H9 (cell line): Measurements from ENCODE around the gene EFTUD2. TPM values are rescaled to one million over a fixed set of nuclear protein-coding genes. Genes with fewer than 3 reads are reported as not detected.

Experiments used
- DNase-seq: peaks from one replicate; pipeline ENCODE4 v3.0.0-alpha.2; 2017
- H2AFZ ChIP-seq: one replicate; pipeline ENCODE4 v1.6.1; 2013; ENCODE audit warnings: mild to moderate bottlenecking, low read length, control low read depth, moderate library complexity
- H2AK5ac ChIP-seq: 2 replicates; pipeline ENCODE4 v1.6.1; 2013; ENCODE audit warnings: low read length, control low read depth, mixed read lengths; ENCODE audit not compliant: insufficient read length
- H2BK120ac ChIP-seq: one replicate; pipeline ENCODE4 v1.6.1; 2013; ENCODE audit warnings: low read depth, mild to moderate bottlenecking, low read length, control low read depth, inconsistent platforms; ENCODE audit not compliant: poor library complexity, severe bottlenecking
- H2BK12ac ChIP-seq: 2 replicates; pipeline ENCODE4 v1.6.1; 2013; ENCODE audit warnings: low read length, control low read depth, mixed read lengths, low read depth; ENCODE audit not compliant: insufficient read length
- H2BK15ac ChIP-seq: 2 replicates; pipeline ENCODE4 v1.6.1; 2013; ENCODE audit warnings: low read depth, low read length, control low read depth
- H2BK20ac ChIP-seq: one replicate; pipeline ENCODE4 v1.6.1; 2013; ENCODE audit warnings: low read depth, mild to moderate bottlenecking, low read length, control low read depth, inconsistent platforms; ENCODE audit not compliant: poor library complexity, severe bottlenecking
- H2BK5ac ChIP-seq: 2 replicates; pipeline ENCODE4 v1.6.1; 2013; ENCODE audit warnings: low read length, control low read depth, mixed read lengths; ENCODE audit not compliant: insufficient read length
- H3K14ac ChIP-seq: 2 replicates; pipeline ENCODE4 v1.6.1; 2013; ENCODE audit warnings: low read length, control low read depth; ENCODE audit not compliant: insufficient read depth
- H3K18ac ChIP-seq: 2 replicates; pipeline ENCODE4 v1.6.1; 2013; ENCODE audit warnings: low read depth, mild to moderate bottlenecking, mixed read lengths, low read length, control low read depth; ENCODE audit not compliant: insufficient read length
- H3K23ac ChIP-seq: 2 replicates; pipeline ENCODE4 v1.6.1; 2013; ENCODE audit warnings: low read length, control low read depth, mixed read lengths, low read depth; ENCODE audit not compliant: insufficient read length
- H3K23me2 ChIP-seq: 2 replicates; pipeline ENCODE4 v1.6.1; 2013; ENCODE audit warnings: low read depth, mild to moderate bottlenecking, mixed read lengths, low read length, control low read depth; ENCODE audit not compliant: insufficient read length, poor library complexity, severe bottlenecking
- H3K27ac ChIP-seq: 2 replicates; pipeline ENCODE4 v1.5.1; 2013; ENCODE audit warnings: low read length, control low read depth, mixed read lengths, low read depth; ENCODE audit not compliant: insufficient read length
- H3K27me3 ChIP-seq: 2 replicates; pipeline ENCODE4 v1.6.1; 2013; ENCODE audit warnings: low read length, control low read depth, inconsistent platforms; ENCODE audit not compliant: insufficient read depth
- H3K4ac ChIP-seq: 2 replicates; pipeline ENCODE4 v1.6.1; 2013; ENCODE audit warnings: low read depth, mild to moderate bottlenecking, control low read depth, inconsistent platforms, low read length, moderate library complexity
- H3K4me1 ChIP-seq: 2 replicates; pipeline ENCODE4 v1.6.1; 2013; ENCODE audit warnings: low read length, control low read depth, inconsistent platforms; ENCODE audit not compliant: insufficient read depth
- H3K4me2 ChIP-seq: 2 replicates; pipeline ENCODE4 v1.6.1; 2013; ENCODE audit warnings: low read length, control low read depth, mixed read lengths; ENCODE audit not compliant: insufficient read length, insufficient read depth
- H3K56ac ChIP-seq: 2 replicates; pipeline ENCODE4 v1.6.1; 2013; ENCODE audit warnings: low read depth, mild to moderate bottlenecking, mixed read lengths, low read length, control low read depth; ENCODE audit not compliant: insufficient read length
- H3K79me1 ChIP-seq: 2 replicates; pipeline ENCODE4 v1.6.1; 2013; ENCODE audit warnings: low read depth, mild to moderate bottlenecking, moderate library complexity, low read length, control low read depth, inconsistent platforms; ENCODE audit not compliant: insufficient read depth, poor library complexity, severe bottlenecking
- H3K79me2 ChIP-seq: 2 replicates; pipeline ENCODE4 v1.6.1; 2013; ENCODE audit warnings: low read length, control low read depth, inconsistent platforms; ENCODE audit not compliant: insufficient read depth
- H3K9ac ChIP-seq: 2 replicates; pipeline ENCODE4 v1.6.1; 2013; ENCODE audit warnings: low read length, control low read depth, mixed read lengths; ENCODE audit not compliant: insufficient read length; ENCODE audit errors: extremely low read depth
- H3K9me3 ChIP-seq: one replicate; pipeline ENCODE4 v1.6.1; 2013; ENCODE audit warnings: low read depth, low read length, inconsistent platforms; ENCODE audit not compliant: control insufficient read depth
- H3T11ph ChIP-seq: one replicate; pipeline ENCODE4 v1.6.1; 2013; ENCODE audit warnings: mild to moderate bottlenecking, low read length, control low read depth, inconsistent platforms
- H4K20me1 ChIP-seq: one replicate; pipeline ENCODE4 v1.6.1; 2013; ENCODE audit not compliant: control insufficient read depth, insufficient read length, insufficient read depth
- H4K5ac ChIP-seq: 2 replicates; pipeline ENCODE4 v1.6.1; 2013; ENCODE audit warnings: low read depth, mild to moderate bottlenecking, mixed read lengths, low read length, control low read depth; ENCODE audit not compliant: insufficient read length
- H4K8ac ChIP-seq: replicated peaks from 2 replicates; pipeline ENCODE4 v1.6.1; 2013; ENCODE audit warnings: low read length, control low read depth, mixed read lengths, low read depth; ENCODE audit not compliant: insufficient read length
- H4K91ac ChIP-seq: 2 replicates; pipeline ENCODE4 v1.6.1; 2013; ENCODE audit warnings: low read depth, mild to moderate bottlenecking, moderate library complexity, mixed read lengths, low read length, control low read depth; ENCODE audit not compliant: insufficient read length
- H3K27ac Mint-ChIP-seq, 3 experiments: 2 replicates in 2 of 3; 3 replicates in 1 of 3; pipeline ENCODE4 v1.8.0; 2020 to 2021; ENCODE audit warnings: mixed read lengths in 3 of 3, mild to moderate bottlenecking in 1 of 3, moderate library complexity in 1 of 3
- H3K27me3 Mint-ChIP-seq: 2 replicates; pipeline ENCODE4 v1.8.0; 2021; ENCODE audit warnings: low read depth, mild to moderate bottlenecking, moderate library complexity, mixed read lengths
- H3K36me3 Mint-ChIP-seq, 3 experiments: 2 replicates in 2 of 3; 3 replicates in 1 of 3; pipeline ENCODE4 v1.8.0; 2020 to 2021; ENCODE audit warnings: low read depth in 3 of 3, mixed read lengths in 3 of 3; ENCODE audit not compliant: insufficient read depth in 1 of 3
- H3K4me1 Mint-ChIP-seq, 2 experiments: 2 replicates each; pipeline ENCODE4 v1.8.0; 2020; ENCODE audit warnings: mixed read lengths in 2 of 2
- H3K4me3 Mint-ChIP-seq, 2 experiments: 2 replicates in 1 of 2; 3 replicates in 1 of 2; pipeline ENCODE4 v1.8.0; 2020 to 2021; ENCODE audit warnings: mild to moderate bottlenecking in 2 of 2, mixed read lengths in 2 of 2, moderate library complexity in 1 of 2
- H3K9me3 Mint-ChIP-seq, 2 experiments: 2 replicates in 1 of 2; 3 replicates in 1 of 2; pipeline ENCODE4 v1.8.0; 2020; ENCODE audit warnings: mild to moderate bottlenecking in 2 of 2, mixed read lengths in 2 of 2, moderate library complexity in 1 of 2
- CTCF ChIP-seq: fragments of 200-600 bp; sonication (generic); conservative IDR thresholded peaks from 3 replicates; pipeline ENCODE4 v1.8.0; 2021; ENCODE audit warnings: antibody characterized with exemption, mild to moderate bottlenecking
- WGBS: extraction: QIAGEN DNeasy Blood & Tissue Kit; methylation state at CpG from one replicate; pipeline ENCODE4 v1.1.7; 2013; ENCODE audit warnings: missing lambda C conversion rate, low lambda C conversion rate, mixed read lengths; ENCODE audit not compliant: insufficient read length; ENCODE audit errors: extremely low coverage; 5-methylcytosine and 5-hydroxymethylcytosine counted together
- total RNA-seq: library from RNA; stranded (reverse); gene quantifications from 2 replicates; pipeline ENCODE4 v1.2.1, GENCODE V29; 2021

EFTUD2 gene
- total RNA-seq, 1 experiment from 2014 or later = 150 TPM

- H3K27ac Mint-ChIP-seq = peak overlapping the region in 1 of 3 experiments; percentile 55; a peak in 2 of 7 replicates
- no peak overlapping the region for H3K18ac ChIP-seq
- no peak overlapping the region for H3K14ac ChIP-seq
- no peak overlapping the region for H2BK12ac ChIP-seq
- no peaks in the 10 kb centered on the region for H3K9me3 Mint-ChIP-seq
- no peak overlapping the region for H4K5ac ChIP-seq
- H3K4ac ChIP-seq = no peak overlapping the region
- H3K4me2 ChIP-seq = no peak overlapping the region
- no peak overlapping the region for H2BK15ac ChIP-seq
- no peak overlapping the region for H3K27ac ChIP-seq
- no peak overlapping the region for H2BK120ac ChIP-seq
- no peak overlapping the region for H3K56ac ChIP-seq
- H3K36me3 Mint-ChIP-seq = peaks cover 34 to 64% (median 54%) of the 10 kb centered on the region in 3 experiments
- H3K79me2 ChIP-seq = peaks cover 17% of the 10 kb centered on the region; the same call in 1 of the 2 replicates
- no peak for DNase-seq
- no peaks in the 10 kb centered on the region for H3K4me1 ChIP-seq
- H3K79me1 ChIP-seq = peaks cover 3% of the 10 kb centered on the region
- no peak overlapping the region for H2BK20ac ChIP-seq
- no peaks in the 10 kb centered on the region for H3K27me3 ChIP-seq
- WGBS = no CpG with 5 or more reads among the region's 4 CpGs
- no peak overlapping the region for H3K4me3 Mint-ChIP-seq
- no peak overlapping the region for H2AK5ac ChIP-seq
- no peak overlapping the region for H4K8ac ChIP-seq
- peaks cover 3 to 7% of the 10 kb centered on the region in 2 experiments; a peak in 3 of 4 replicates for H3K4me1 Mint-ChIP-seq
- no peaks in the 10 kb centered on the region for H3K9me3 ChIP-seq
- TF ChIP-seq CTCF = no peak
- H2BK5ac ChIP-seq = no peak overlapping the region
- H3K23ac ChIP-seq = no peak overlapping the region
- no peaks in the 10 kb centered on the region for H3K27me3 Mint-ChIP-seq
- H3K9ac ChIP-seq = no peak overlapping the region
- H4K20me1 ChIP-seq = no peaks in the 10 kb centered on the region
- H3K23me2 ChIP-seq = no peaks in the 10 kb centered on the region
- H2AFZ ChIP-seq = no peak overlapping the region
- no peak overlapping the region for H3T11ph ChIP-seq
- H4K91ac ChIP-seq = no peak overlapping the region
Measured at GRCh38 chr17:44807093-44807816, 92.0 kb downstream of the EFTUD2 start.
